H1 (cell line): ENCODE measurements around the gene VPS35. TPM values are rescaled to one million over a fixed set of nuclear protein-coding genes. Genes with fewer than 3 reads are reported as not detected.

Experiments used
- CTCF ChIA-PET: fragments of 300-600 bp; sonication (Branson Sonifier 250); formaldehyde crosslinking; loops from one replicate; lab custom pipeline; 2021; ENCODE audit not compliant: partially characterized antibody; lab: Charles Lee
- POLR2A ChIA-PET: fragments of 300-600 bp; sonication (Branson Sonifier 250); formaldehyde crosslinking; loops from one replicate; lab custom pipeline; 2021; ENCODE audit warnings: inconsistent platforms; ENCODE audit not compliant: partially characterized antibody; lab: Charles Lee
- DNase-seq, 2 experiments: peaks; one replicate each; pipeline versions ENCODE4 v3.0.0 to v3.0.0-alpha.2; 2010 to 2022; ENCODE audit warnings: low spot score in 2 of 2, low read depth in 1 of 2, mixed read lengths in 1 of 2
- FAIRE-seq: peaks from 2 replicates; lab custom pipeline; 2011; peaks lifted over from hg19 to GRCh38; lab: Jason Lieb, UNC
- H2AFZ ChIP-seq: 2 replicates; pipeline ENCODE4 v1.8.1; 2012; ENCODE audit warnings: low read length, inconsistent platforms
- H2AK5ac ChIP-seq: 2 replicates; pipeline ENCODE4 v1.6.1; 2013; ENCODE audit warnings: low read depth, low read length
- H2BK120ac ChIP-seq: replicated peaks from 2 replicates; pipeline ENCODE3; 2013; ENCODE audit warnings: low read depth, low read length, inconsistent platforms
- H2BK12ac ChIP-seq: 2 replicates; pipeline ENCODE4 v1.6.1; 2013; ENCODE audit warnings: low read depth, low read length
- H2BK15ac ChIP-seq: 2 replicates; pipeline ENCODE4 v1.6.1; 2013; ENCODE audit warnings: low read length
- H2BK20ac ChIP-seq: 2 replicates; pipeline ENCODE4 v1.6.1; 2013; ENCODE audit warnings: low read length
- H2BK5ac ChIP-seq: 2 replicates; pipeline ENCODE4 v1.6.1; 2013; ENCODE audit warnings: low read depth, low read length
- H3K14ac ChIP-seq: 2 replicates; pipeline ENCODE4 v1.6.1; 2013; ENCODE audit warnings: inconsistent platforms; ENCODE audit not compliant: insufficient read length
- H3K18ac ChIP-seq: 2 replicates; pipeline ENCODE4 v1.6.1; 2013; ENCODE audit warnings: low read length; ENCODE audit errors: extremely low read depth
- H3K23ac ChIP-seq: 2 replicates; pipeline ENCODE4 v1.6.1; 2013; ENCODE audit warnings: inconsistent platforms; ENCODE audit not compliant: insufficient read length
- H3K23me2 ChIP-seq: 2 replicates; pipeline ENCODE4 v1.6.1; 2013; ENCODE audit warnings: low read depth, low read length
- H3K27ac ChIP-seq: 2 replicates; pipeline ENCODE4 v1.6.1; 2011; ENCODE audit warnings: low read depth, low read length, inconsistent platforms
- H3K27me3 ChIP-seq, 4 experiments: replicated peaks in 1 of 4; 1 replicate in 1 of 4; 2 replicates in 3 of 4; pipeline versions ENCODE4 v1.6.1 to v1.8.1; 2011 to 2013; ENCODE audit warnings: low read length in 3 of 4, mild to moderate bottlenecking in 3 of 4, inconsistent platforms in 2 of 4, mixed read lengths in 2 of 4, moderate library complexity in 1 of 4; ENCODE audit not compliant: control insufficient read depth in 3 of 4, insufficient read depth in 3 of 4; ENCODE audit errors: extremely low read depth in 1 of 4
- H3K36me3 ChIP-seq, 4 experiments: 2 replicates each; pipeline versions ENCODE4 v1.6.1 to v1.8.1; 2011 to 2013; ENCODE audit warnings: mild to moderate bottlenecking in 4 of 4, low read length in 3 of 4, moderate library complexity in 2 of 4, control low read depth in 1 of 4, inconsistent platforms in 1 of 4; ENCODE audit not compliant: insufficient read depth in 4 of 4, control insufficient read depth in 2 of 4
- H3K4ac ChIP-seq: replicated peaks from 2 replicates; pipeline ENCODE3; 2013; ENCODE audit warnings: low read length, low read depth, mixed read lengths, inconsistent platforms; ENCODE audit not compliant: insufficient read length
- H3K4me1 ChIP-seq, 4 experiments: replicated peaks in 1 of 4; 1 replicate in 1 of 4; 2 replicates in 3 of 4; pipeline versions ENCODE4 v1.6.1 to v1.8.1; 2011 to 2013; ENCODE audit warnings: low read length in 3 of 4, inconsistent platforms in 2 of 4, mixed read lengths in 1 of 4; ENCODE audit not compliant: insufficient read depth in 4 of 4, control insufficient read depth in 3 of 4
- H3K4me2 ChIP-seq, 2 experiments: 2 replicates each; pipeline versions ENCODE4 v1.6.1 to v1.8.1; 2011 to 2013; ENCODE audit warnings: low read depth in 2 of 2, low read length in 2 of 2, control low read depth in 1 of 2, inconsistent platforms in 1 of 2, mild to moderate bottlenecking in 1 of 2; ENCODE audit not compliant: insufficient read depth in 1 of 2
- H3K4me3 ChIP-seq, 4 experiments: fragments of 200-600, 300-600 bp in 1 of 4; sonication (generic), shearing (Covaris generic), sonication (Bioruptor Twin) in 1 of 4; 2 replicates each; pipeline versions ENCODE4 v1.5.1 to v1.8.1; 2011 to 2016; ENCODE audit warnings: low read length in 4 of 4, low read depth in 3 of 4, control low read depth in 2 of 4, inconsistent platforms in 2 of 4, mild to moderate bottlenecking in 2 of 4, mixed read lengths in 1 of 4, moderate library complexity in 1 of 4; ENCODE audit not compliant: insufficient read depth in 2 of 4; ENCODE audit errors: extremely low read depth in 1 of 4
- H3K56ac ChIP-seq: replicated peaks from 2 replicates; pipeline ENCODE3; 2013; ENCODE audit warnings: low read depth, mild to moderate bottlenecking, mixed read lengths, low read length, inconsistent platforms; ENCODE audit not compliant: insufficient read length
- H3K79me1 ChIP-seq: 2 replicates; pipeline ENCODE4 v1.6.1; 2013; ENCODE audit warnings: low read depth, low read length, control low read depth
- H3K79me2 ChIP-seq, 2 experiments: 2 replicates each; pipeline versions ENCODE4 v1.6.1 to v1.8.1; 2012 to 2013; ENCODE audit warnings: low read length in 2 of 2, mild to moderate bottlenecking in 2 of 2, inconsistent platforms in 1 of 2; ENCODE audit not compliant: insufficient read depth in 2 of 2, control insufficient read depth in 1 of 2
- H3K9ac ChIP-seq, 4 experiments: replicated peaks in 1 of 4; 1 replicate in 1 of 4; 2 replicates in 3 of 4; pipeline versions ENCODE4 v1.6.1 to v1.8.1; 2011 to 2013; ENCODE audit warnings: low read depth in 3 of 4, low read length in 3 of 4, control low read depth in 2 of 4, mild to moderate bottlenecking in 2 of 4, moderate library complexity in 2 of 4, inconsistent platforms in 1 of 4; ENCODE audit errors: extremely low read depth in 1 of 4
- H3K9me3 ChIP-seq, 2 experiments: 2 replicates each; pipeline versions ENCODE4 v1.6.1 to v1.8.1; 2012 to 2013; ENCODE audit warnings: mild to moderate bottlenecking in 2 of 2, moderate library complexity in 2 of 2, control low read depth in 1 of 2, inconsistent platforms in 1 of 2, low read depth in 1 of 2, low read length in 1 of 2, mixed read lengths in 1 of 2; ENCODE audit not compliant: insufficient read depth in 2 of 2
- H4K20me1 ChIP-seq, 2 experiments: replicated peaks in 1 of 2; 2 replicates each; pipeline versions ENCODE3 to v1.8.1; 2011 to 2013; ENCODE audit warnings: inconsistent platforms in 2 of 2, low read length in 2 of 2, mild to moderate bottlenecking in 1 of 2; ENCODE audit not compliant: insufficient read depth in 2 of 2, control insufficient read depth in 1 of 2
- H4K5ac ChIP-seq: 2 replicates; pipeline ENCODE4 v1.6.1; 2013; ENCODE audit warnings: low read length, low read depth, mixed read lengths, inconsistent platforms; ENCODE audit not compliant: insufficient read length
- H4K8ac ChIP-seq: 2 replicates; pipeline ENCODE4 v1.8.0; 2013; ENCODE audit warnings: mild to moderate bottlenecking, moderate library complexity, low read length, inconsistent platforms; ENCODE audit not compliant: insufficient read depth; ENCODE audit errors: extremely low read depth
- H4K91ac ChIP-seq: replicated peaks from 2 replicates; pipeline ENCODE3; 2013; ENCODE audit warnings: low read length, mixed read lengths, inconsistent platforms; ENCODE audit not compliant: insufficient read length
- CTCF ChIP-seq, 3 experiments: IDR thresholded peaks; 1 replicate in 2 of 3; 2 replicates in 1 of 3; pipeline versions ENCODE4 v1.5.1 to v1.6.1; 2011; ENCODE audit warnings: low read length in 3 of 3, mild to moderate bottlenecking in 3 of 3, inconsistent platforms in 2 of 3, low read depth in 1 of 3, moderate library complexity in 1 of 3; ENCODE audit not compliant: insufficient read depth in 1 of 3; ENCODE audit errors: control extremely low read depth in 1 of 3
- HDAC2 ChIP-seq, 2 experiments: fragments of 300-600 bp in 1 of 2; sonication (generic) in 1 of 2; IDR thresholded peaks; 2 replicates each; pipeline ENCODE4 v1.6.1; 2011 to 2012; ENCODE audit warnings: low read depth in 2 of 2, low read length in 2 of 2, mild to moderate bottlenecking in 2 of 2, moderate library complexity in 2 of 2, borderline replicate concordance in 1 of 2, inconsistent platforms in 1 of 2
- HDAC6 ChIP-seq: IDR thresholded peaks from one replicate; pipeline ENCODE4 v1.7.1; 2012; ENCODE audit warnings: low read depth, mild to moderate bottlenecking, inconsistent platforms, low read length, moderate library complexity
- KDM1A ChIP-seq: fragments of 200-600, 300-600 bp; sonication (generic); IDR thresholded peaks from 2 replicates; pipeline ENCODE4 v1.7.1; 2016; ENCODE audit warnings: mild to moderate bottlenecking, low read length, borderline replicate concordance
- RFX5 ChIP-seq: IDR thresholded peaks from 2 replicates; pipeline ENCODE4 v1.6.1; 2011; ENCODE audit warnings: low read depth, low read length, improper control_type of control experiment, borderline replicate concordance
- SIN3A ChIP-seq, 2 experiments: IDR thresholded peaks in 1 of 2; conservative IDR thresholded peaks in 1 of 2; 2 replicates each; pipeline ENCODE4 v1.6.1; 2011 to 2012; ENCODE audit warnings: low read length in 2 of 2, improper control_type of control experiment in 1 of 2, low read depth in 1 of 2, mild to moderate bottlenecking in 1 of 2
- SRF ChIP-seq: IDR thresholded peaks from 2 replicates; pipeline ENCODE4 v1.6.1; 2011; ENCODE audit warnings: mild to moderate bottlenecking, low read depth, low read length, moderate library complexity
- TBP ChIP-seq: IDR thresholded peaks from 2 replicates; pipeline ENCODE4 v1.6.1; 2011; ENCODE audit warnings: low read depth, low read length, improper control_type of control experiment
- WGBS, 2 experiments: shearing (Covaris generic) in 1 of 2; methylation state at CpG; one replicate each; pipeline versions ENCODE4 v1.1.6 to v1.1.7; 2013 to 2015; ENCODE audit warnings: low lambda C conversion rate in 2 of 2, mixed read lengths in 2 of 2, inconsistent platforms in 1 of 2, low coverage in 1 of 2, missing lambda C conversion rate in 1 of 2; ENCODE audit not compliant: insufficient replicate concordance in 2 of 2, insufficient coverage in 1 of 2, insufficient read length in 1 of 2; ENCODE audit errors: extremely low coverage in 1 of 2, missing lambda C conversion rate in 1 of 2; 5-methylcytosine and 5-hydroxymethylcytosine counted together
- polyA plus RNA-seq, 7 experiments: library from polyadenylated mRNA; depleted of rRNA in 3 of 7; stranded (reverse) in 5 of 7; unstranded in 2 of 7; fragments of >200 nt in 5 of 7; fragments of 200-250 nt in 2 of 7; gene quantifications; 1 replicate in 5 of 7; 2 replicates in 1 of 7; 4 replicates in 1 of 7; pipeline versions ENCODE4 v1.2.1 to v1.2.3, GENCODE V29; 2011 to 2013; ENCODE audit warnings: missing spikeins in 2 of 7, mixed read lengths in 2 of 7
- total RNA-seq: library from RNA; stranded (reverse); fragmentation: NEBNext Ultra II Directional; extraction: Animal tissue kit (Norgen Biotek cat#: 25700); gene quantifications from 2 replicates; pipeline ENCODE4 v1.2.1, GENCODE V29; 2021
- TF ChIP-seq, protein P1 (sequence below): IDR thresholded peaks from 2 replicates; pipeline ENCODE4 v1.6.1; 2011; ENCODE audit warnings: low read depth, mild to moderate bottlenecking, low read length; ENCODE audit not compliant: insufficient read depth

The VPS35 gene
- total and polyA plus RNA-seq, 2 of the 8 experiments (the other 6 are each of a cell fraction or from before 2014, with no cell fraction given): 10.3 to 66.9 TPM

DNA sequence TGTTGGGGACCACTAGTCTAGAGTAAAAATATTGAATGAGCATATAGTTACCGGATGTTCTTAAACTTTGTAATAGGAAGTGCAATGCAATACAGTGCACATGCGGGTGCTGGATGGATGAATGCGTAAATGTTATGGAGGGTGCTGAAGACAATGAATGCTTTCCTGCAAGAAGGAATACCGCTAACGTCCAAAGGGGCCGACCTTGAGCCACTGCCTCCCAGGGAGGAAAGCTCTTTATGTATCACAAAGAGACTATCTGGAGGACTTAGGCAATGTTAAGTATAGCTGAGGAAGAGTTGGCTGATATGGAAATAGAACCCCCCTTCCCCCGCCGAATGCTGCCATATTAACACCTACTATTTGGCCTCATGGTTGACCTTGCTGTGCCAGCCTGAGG is 40.3 kb downstream of the VPS35 start:
- Histone ChIP-seq H4K91ac (no peak overlapping the region), H2BK5ac (no peak overlapping the region), H3K56ac (no peak overlapping the region), H3K27ac (no peak overlapping the region), H2BK120ac (no peak overlapping the region), H3K4me1 (peaks cover 0 to 6% (median 2%) of the 10 kb centered on the region in 4 experiments; a peak in 1 of 7 replicates), H3K18ac (no peak overlapping the region), H3K79me1 (no peaks in the 10 kb centered on the region), H3K9me3 (no peaks in the 10 kb centered on the region), H3K27me3 (no peaks in the 10 kb centered on the region; a peak in 1 of 7 replicates), H2AK5ac (no peak overlapping the region), H4K20me1 (no peaks in the 10 kb centered on the region), H2BK15ac (no peak overlapping the region), H3K23ac (no peak overlapping the region), H4K5ac (no peak overlapping the region), H2BK12ac (no peak overlapping the region), H4K8ac (no peak overlapping the region), H2AFZ (peak overlapping the region; percentile 22; the same call in 1 of the 2 replicates), H3K9ac (no peak overlapping the region), H3K4ac (no peak overlapping the region), H3K36me3 (no peaks in the 10 kb centered on the region), H3K23me2 (no peaks in the 10 kb centered on the region), H3K14ac (no peak overlapping the region), H3K4me3 (no peak overlapping the region), H2BK20ac (no peak overlapping the region; the same call in 1 of the 2 replicates), H3K79me2 (no peaks in the 10 kb centered on the region), H3K4me2 (no peak overlapping the region)
- FAIRE-seq: no peak
- ChIA-PET CTCF (interaction anchor here (0.6 to 2.0 kb wide), 5 partner anchors 12 to 122 kb away, joined by 3 to 10 read pairs (median 3); partner anchors contain the start of gene ORC6), POLR2A (no interaction called here)
- no peak for DNase-seq
- 81% methylated on average over 8 of the region's 8 CpGs; no CpG with 5 or more reads in 1 of the 2 experiments for WGBS, 2 experiments
- TF ChIP-seq KDM1A (no peak), TBP (no peak), CTCF (IDR thresholded peaks at IDR 0.05; ENCODE audit: control extremely low read depth in 1 of 3, insufficient read depth in 1 of 3, low read depth in 1 of 3, low read length in 3 of 3) (peak; percentile 37 to 61 (median 41)), SRF (no peak), SIN3A (conservative IDR thresholded peaks at IDR 0.05 in 1 of 2, IDR thresholded peaks at IDR 0.05 in 1 of 2; ENCODE audit: low read depth in 1 of 2, low read length in 2 of 2) (no peak), HDAC6 (no peak), HDAC2 (IDR thresholded peaks at IDR 0.05; ENCODE audit: borderline replicate concordance in 1 of 2, low read depth in 2 of 2, low read length in 2 of 2) (no peak), RFX5 (no peak)
- TF ChIP-seq, protein P1, sequence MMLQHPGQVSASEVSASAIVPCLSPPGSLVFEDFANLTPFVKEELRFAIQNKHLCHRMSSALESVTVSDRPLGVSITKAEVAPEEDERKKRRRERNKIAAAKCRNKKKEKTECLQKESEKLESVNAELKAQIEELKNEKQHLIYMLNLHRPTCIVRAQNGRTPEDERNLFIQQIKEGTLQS: no peak
